GM12873 (cell line): Measurements from ENCODE around the gene TICAM1.

Experiments
- CTCF ChIP-seq: IDR thresholded peaks from 2 replicates; pipeline ENCODE4 v1.5.1; 2012; ENCODE audit warnings: low read depth, mild to moderate bottlenecking, moderate library complexity, low read length, control low read depth; ENCODE audit not compliant: insufficient read depth; ENCODE audit errors: missing control alignments

Gene TICAM1

GRCh38 chr19:4851551-4852290 lies 20.2 kb upstream of the TICAM1 start:
- peak; percentile 95 for TF ChIP-seq CTCF

- no peak for TF ChIP-seq CTCF
Observed at GRCh38 chr19:4849019-4849418, 17.5 kb upstream of the TICAM1 start.

- no peak for TF ChIP-seq CTCF
Observed at GRCh38 chr19:4847190-4847973, 15.9 kb upstream of the TICAM1 start.

GRCh38 chr19:4844348-4845179 lies 13.1 kb upstream of the TICAM1 start:
- TF ChIP-seq CTCF: no peak

GRCh38 chr19:4843647-4843965 lies 12.1 kb upstream of the TICAM1 start:
- TF ChIP-seq CTCF: no peak

- TF ChIP-seq CTCF: no peak
Observed at GRCh38 chr19:4839192-4839591, 7.7 kb upstream of the TICAM1 start.

GRCh38 chr19:4832776-4833175 lies 1.3 kb upstream of the TICAM1 start:
- TF ChIP-seq CTCF: no peak
